HG03064 (cell line): Measurements from ENCODE around the gene HOXA3.

ENCODE experiments used
- ATAC-seq: cut with Tn5 transposase; IDR thresholded peaks from one replicate; pipeline ENCODE4 v1.9.1; 2021; ENCODE audit warnings: low read depth; ENCODE audit not compliant: unreplicated experiment

The HOXA3 gene

DNA sequence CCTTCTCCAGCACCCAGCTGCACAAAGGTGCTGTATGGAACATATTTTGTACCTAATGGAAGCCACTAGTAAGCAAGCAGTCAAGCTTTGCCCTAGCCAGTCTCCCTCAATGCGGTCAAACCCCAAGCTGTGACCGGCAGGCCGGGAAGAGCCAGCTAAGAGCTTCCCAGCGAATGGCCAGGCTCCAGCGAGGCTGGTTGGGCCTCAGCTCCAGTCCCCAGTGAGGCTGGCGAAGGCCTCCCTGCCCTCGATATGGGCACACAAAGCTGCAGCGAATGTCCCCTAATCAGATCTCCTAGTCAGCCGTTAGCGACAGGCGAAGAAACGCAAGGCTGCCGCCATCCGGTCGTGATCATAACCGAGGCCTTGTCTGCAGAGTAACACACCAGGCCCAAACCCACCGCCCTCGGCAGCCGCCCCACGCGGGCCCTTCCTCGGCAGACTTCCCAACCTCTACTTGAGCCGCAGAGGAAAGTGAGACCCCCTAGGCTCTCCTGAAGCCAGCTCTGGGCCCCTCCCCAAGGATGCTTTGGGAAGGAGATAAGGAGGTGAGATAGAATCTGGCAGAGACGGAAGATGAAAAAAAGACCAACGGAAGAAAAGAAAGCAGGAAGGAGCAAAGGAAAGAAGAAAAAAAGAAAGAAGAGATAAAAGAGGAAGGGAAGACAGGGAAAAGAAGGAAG, 16.0 kb upstream of the HOXA3 start:
- ATAC-seq = no peak

DNA sequence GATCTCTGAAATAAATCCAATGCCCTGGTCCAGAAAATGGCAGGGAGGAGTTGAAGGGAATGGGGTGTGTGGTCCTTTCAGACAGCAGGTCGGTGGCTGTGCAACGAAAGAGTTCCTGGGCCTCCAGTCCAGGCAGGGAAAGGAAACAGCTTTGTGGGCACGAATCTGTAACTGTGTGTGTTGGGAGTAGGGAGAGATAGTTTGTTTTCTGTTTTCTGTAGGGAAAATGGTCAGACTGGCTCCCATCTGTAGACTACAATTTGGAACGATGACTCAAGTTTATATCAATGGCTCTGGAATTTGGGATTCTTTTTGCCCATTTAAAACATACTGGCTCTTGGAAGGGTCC, 15.5 kb upstream of the HOXA3 start:
- ATAC-seq = no peak

- no peak for ATAC-seq
Observed at GRCh38 chr7:27166531-27167505, 14.4 kb upstream of the HOXA3 start.

DNA sequence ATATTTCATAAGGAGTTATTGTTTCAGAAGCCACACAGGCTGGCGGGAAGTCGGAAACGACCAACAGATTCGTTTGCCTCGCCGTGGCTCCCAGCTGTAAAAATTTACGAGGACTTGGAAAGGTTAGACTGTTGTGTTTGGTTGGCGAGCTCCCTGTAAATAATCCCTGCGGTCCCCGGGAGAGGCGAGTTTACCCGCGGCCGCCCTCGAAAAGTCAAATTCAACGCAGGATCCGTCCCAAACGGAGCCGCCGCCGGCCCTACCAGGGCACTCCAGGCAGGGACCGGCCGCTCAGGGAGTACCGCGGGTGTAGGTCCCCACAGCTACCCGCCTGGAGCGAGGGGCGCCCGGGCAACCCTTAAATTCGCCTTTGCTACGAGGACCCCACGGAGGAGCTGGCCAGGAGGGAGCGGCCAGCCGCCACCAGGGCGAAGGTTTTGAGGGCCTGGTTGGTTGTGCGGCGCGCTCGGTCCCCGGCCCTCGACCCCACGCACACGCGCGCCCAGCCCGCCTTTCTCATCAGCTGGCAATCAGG, 13.7 kb upstream of the HOXA3 start:
- no peak for ATAC-seq

DNA sequence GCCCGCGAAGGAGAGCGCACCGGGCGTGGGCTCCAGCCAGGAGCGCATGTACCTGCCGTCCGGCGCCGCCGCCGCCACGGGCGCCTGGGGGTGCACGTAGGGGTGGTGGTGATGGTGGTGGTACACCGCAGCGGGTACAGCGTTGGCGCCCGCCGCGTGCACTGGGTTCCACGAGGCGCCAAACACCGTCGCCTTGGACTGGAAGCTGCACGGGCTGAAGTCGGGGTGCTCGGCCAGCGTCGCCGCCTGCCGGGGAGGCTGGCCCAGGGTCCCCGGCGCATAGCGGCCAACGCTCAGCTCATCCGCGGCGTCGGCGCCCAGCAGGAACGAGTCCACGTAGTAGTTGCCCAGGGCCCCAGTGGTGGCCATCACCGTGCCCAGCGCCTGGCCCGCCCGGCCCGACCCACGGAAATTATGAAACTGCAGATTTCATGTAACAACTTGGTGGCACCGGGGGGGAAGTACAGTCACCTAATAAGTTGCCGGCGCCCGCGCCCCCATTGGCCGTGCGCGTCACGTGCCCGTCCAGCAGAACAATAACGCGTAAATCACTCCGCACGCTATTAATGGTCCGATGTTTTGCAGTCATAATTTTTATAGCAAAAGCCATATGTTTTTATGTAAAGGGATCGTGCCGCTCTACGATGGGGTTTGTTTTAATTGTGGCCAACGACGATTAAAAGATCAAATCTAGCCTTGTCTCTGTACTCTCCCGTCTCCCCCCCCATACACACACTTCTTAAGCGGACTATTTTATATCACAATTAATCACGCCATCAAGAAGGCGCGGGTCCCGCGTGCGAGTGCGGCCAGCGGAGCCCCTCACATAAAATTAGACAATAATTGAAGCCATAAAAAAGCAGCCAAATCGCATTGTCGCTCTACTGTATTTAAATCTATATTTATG, 13.0 kb upstream of the HOXA3 start, which contains the start of gene HOXA9:
TSS of gene HOXA9 (minus strand) at position 449 of the 907 bp plus-strand sequence. CDS start at position 369, 80 bp downstream.
- no peak for ATAC-seq

DNA sequence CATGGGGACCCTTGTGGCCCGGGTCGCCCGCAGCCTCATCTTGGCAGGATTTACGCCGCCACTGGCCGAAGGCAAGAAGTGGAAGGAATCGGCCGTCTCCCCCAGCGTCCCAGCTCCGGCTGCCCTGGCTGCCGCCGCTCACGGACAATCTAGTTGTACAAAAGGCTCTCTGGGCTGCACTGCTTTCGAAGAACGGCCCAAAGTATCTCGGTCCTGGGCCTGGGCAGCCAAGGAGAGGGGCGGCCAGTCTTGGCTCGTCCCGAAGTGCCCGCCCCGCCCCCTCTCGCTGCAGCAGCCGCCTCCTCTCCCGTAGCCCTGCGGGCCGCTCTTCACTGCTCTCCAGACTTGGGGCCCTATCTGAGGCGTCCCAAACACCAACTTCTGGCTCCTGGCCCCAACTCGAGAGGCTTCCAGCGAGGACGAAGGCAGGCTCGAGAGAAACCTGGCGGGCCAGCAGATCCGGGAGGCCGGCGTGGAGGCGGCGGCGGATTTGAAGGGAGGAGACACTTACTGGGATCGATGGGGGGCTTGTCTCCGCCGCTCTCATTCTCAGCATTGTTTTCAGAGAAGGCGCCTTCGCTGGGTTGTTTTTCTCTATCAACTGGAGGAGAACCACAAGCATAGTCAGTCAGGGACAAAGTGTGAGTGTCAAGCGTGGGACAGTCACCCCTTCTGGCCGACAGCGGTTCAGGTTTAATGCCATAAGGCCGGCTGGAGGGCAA, 12.1 kb upstream of the HOXA3 start:
- no peak for ATAC-seq

- ATAC-seq = no peak
Observed at GRCh38 chr7:27164045-27164366, 11.6 kb upstream of the HOXA3 start.

DNA sequence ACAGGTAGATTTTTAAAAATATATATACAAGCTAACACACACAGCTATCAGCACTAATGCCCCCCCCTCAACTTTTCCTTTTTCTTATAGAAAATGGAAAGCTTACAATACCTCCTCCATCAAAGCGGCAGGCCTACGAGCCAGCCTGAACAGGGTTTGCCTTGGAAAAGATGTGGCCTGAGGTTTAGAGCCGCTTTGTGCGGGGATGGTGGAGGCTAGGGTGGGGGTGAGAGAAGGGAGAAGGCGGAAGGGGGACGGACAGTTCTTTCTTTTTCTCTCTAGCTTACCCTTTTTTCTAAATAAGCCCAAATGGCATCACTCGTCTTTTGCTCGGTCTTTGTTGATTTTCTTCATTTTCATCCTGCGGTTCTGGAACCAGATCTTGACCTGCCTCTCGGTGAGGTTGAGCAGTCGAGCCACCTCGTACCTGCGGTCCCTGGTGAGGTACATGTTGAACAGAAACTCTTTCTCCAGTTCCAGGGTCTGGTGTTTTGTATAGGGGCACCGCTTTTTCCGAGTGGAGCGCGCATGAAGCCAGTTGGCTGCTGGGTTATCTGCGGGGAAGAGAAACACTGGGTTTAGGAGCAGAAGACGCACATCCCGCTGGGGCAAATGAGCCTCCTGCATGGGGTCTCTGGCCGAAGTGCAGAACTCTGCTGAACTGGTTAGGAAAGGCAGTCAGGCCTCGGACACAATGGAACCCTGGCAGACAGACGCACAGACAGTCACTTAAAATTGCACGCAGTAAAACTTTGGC, 11.1 kb upstream of the HOXA3 start:
- no peak for ATAC-seq

DNA sequence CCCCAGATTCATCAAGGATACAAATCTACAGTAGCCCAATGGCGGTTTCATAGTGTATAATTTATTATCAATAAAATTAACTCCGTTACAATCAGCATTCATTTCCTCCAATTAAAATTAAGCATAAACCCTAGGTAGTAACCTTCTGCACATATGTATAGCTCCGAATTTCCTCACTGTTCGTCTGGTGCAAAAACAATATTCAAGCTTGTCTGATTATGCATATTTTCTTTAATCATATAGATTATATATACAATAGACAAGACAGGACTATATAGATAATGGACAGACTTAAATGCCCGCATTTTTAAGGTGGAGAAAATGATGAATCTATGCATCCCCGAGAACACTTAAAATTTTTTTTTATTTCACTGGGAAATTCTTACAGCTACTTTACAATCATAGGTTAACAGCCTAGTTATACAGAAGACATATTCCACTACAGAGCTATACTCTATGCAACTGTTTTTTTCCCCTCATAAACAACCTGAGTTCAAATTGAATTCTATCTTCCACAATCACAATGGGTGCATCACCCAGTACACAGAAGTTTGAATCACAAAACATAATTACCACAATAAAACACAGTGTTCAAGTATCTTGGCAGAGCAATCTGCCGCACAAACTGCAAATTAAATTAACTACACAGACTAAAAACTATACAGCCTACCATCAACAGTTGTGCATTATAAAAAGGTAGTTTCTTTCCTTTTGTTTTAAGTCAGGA, 10.3 kb upstream of the HOXA3 start:
- ATAC-seq = no peak

- no peak for ATAC-seq
Observed at GRCh38 chr7:27161721-27162560, 9.6 kb upstream of the HOXA3 start.

DNA sequence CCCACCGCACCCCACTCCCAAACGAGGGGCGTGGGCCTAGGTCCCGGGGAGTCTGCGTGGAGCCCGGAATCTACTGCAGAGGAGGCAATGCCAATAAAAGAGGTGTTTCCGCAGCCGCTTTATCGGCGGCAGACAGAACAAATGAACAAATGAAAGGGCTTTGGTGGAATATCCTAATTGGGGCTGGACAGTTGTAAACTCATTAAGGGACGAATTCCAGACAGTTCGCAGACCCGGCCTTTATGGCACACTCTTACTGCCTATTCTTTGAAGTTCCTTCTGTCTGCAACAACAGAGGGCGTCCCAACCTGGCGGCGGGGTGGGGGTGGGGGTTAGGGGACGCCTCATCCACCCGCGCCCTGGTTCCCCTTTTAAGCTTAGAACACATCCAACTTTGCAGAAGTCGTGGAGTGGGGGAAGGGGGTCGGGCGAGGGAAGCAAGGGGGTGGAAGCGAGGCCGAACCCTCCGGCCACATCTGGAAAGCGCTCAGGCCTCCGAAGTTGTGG, 8.9 kb upstream of the HOXA3 start:
- ATAC-seq = no peak

DNA sequence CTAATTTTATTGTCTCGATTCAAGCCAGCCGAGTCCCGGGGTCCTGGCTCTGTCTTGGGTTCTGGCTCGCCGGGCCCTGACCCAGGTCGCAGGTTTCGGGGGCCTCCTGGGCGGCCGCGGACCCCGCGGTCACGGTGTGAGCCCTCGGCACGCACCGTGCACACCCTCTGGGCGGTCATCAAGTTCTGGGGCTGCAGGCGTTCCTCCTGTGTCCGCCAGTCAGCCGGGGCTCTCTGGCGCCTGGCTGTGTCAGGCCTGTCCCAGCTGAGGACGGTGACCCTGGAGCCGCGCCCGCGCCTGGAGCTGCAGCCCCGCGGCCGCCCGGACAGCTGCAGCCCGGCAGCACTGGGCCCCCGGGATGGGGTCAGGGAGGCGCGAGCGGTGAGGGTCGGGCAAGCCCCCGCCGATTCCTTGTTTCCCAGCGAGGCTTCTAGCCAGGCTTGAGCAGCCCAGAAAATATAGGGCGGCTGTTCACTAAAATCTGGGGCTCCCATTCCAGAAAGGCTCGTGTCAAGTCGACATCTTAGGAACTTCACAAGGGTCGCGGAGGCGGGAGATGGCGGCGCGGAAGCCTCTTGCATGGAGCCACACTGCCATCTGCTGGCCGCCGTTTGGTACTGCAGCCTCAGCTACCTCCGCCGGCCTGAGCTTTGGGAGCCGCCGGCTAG, 8.3 kb upstream of the HOXA3 start:
- ATAC-seq = no peak

GRCh38 chr7:27160145-27160545, 7.8 kb upstream of the HOXA3 start:
- ATAC-seq = no peak

DNA sequence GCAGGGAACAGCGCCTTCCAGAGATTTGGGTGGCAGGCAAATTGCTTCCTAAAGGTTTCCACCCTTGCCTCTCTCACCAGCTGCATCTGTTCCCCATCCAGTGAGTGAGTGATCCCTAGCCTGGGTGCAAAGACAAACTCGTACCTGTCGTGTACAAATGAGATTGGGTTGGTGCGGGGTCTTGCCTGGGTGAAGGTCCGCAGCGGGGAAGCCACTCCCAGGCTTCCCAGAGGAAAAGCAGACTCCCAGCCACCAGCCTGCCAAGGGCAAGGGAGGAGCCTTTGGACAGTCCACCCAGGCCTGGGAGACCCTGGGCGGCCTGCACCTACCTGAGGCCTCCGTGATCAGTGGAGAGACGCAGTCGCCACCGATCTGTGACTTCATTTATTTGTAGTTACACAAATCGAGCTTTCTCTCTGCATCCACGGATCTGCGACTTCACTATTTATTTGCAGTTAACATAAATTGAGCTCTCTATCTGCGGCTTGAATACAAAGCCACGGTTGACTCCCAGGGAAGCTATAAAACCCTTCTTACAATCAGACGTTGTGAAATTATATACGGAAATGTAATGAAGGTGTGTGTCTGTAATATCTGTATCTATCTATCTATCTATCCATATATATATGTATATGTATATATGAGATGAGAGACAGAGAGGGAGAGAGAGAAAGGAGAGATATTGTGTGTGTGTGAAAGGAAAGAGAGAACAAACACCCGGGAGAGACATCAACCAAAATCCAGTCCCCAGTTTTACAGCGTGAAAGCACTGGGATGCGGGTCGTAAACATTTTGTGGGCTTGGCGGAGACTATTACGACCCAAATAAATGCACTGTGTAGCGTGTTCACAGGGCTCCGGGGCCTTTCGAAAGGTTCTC, 7.1 kb upstream of the HOXA3 start:
- ATAC-seq = no peak

- no peak for ATAC-seq
Observed at GRCh38 chr7:27158436-27159265, 6.3 kb upstream of the HOXA3 start.
